ENCODE measurements around the gene SLC35G6.
"Not testable (repeated sequence)": the region's sequence is repeated elsewhere in the genome, so short reads cannot be mapped to it uniquely, and the experiment has no call there.

The SLC35G6 gene

DNA sequence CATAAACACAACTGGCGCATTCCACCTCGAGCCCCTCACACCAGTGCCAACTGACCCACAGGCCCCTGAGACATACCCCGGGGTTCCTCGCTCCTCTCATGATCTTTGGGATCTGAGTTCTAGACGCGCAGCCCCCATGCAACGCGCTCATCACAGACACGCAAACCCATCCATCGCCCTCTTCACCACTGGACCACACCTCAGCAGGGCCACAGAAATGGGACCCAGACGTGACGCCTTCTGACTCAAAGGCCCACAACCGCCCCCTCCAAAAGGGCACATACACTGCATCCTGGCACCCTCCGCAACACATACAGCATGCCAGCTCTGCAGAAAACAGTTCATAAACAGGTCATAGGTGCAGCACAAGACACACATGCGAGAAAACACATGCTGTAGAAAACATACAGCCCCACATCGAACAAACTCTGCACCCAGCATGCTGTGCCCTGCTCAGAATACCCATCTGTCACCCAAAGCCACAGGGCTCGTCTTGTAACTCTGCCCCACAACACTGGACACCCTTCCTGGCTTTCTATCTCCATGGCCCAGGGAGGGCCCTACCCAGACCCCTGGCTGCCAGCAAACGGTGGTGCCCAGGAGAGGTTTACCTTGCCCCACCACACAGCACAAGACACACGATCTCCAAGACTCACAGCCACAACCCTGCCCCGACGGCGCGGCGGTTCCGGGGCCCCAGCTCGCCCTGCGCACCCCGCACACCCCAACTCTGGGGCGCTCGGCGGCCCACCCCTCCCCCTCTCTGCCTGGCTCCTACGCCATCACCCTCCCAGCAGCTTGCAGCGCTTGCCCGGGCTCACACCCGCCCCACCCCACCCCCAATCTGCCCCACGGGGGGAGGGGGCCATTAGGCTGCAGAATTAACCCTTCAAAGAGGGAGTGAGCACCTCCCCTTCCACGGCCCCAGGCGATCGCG is 2.7 kb upstream of the SLC35G6 start:
- no peak for DNase-seq (ENCODE audit: low read depth, low spot score)

DNA sequence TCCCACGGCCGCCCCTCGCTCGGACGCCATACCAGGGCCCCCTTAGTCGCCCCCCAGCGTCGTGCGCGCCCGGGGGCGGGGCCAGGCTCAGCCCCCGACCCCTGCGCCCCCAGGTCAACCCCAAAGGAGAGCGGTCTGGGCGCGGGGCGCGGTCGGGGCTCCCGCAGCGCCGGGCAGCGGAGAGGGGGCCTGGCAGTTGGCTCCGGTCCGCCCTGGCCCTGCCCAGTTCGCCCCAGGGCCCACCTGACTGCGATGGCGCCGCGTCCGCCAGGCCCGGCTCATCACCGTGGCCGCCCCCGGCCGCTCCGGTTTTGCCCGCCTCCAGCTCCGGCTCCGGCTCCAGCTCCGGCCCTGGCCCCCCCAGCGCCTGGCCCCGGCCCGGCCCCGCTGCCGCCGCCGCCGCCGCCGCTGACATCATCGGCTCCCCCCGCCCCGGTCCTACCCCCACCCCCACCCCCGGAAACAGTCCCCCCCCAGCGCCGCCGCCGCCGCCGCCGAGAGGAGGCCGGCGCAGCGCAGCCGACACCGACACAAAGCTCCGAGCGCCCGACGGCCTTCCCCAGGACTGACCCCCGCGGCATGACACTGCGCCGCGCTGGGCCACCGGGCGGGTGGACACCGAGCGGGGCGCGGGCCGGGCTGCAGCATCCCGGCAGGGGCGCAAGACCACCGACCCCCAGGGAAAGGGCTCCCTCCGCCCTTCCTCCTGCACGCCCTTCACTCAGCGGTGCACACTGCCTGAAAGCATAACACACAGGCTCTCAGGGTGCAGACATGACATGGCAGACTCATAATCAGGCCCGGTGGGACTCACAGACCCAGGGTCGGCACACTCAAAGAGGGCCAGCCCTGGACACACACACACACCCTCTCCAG is 1.8 kb upstream of the SLC35G6 start, which contains the start of gene ZBTB4:
ZBTB4 (minus strand) TSS at position 419 of the 876 bp plus-strand sequence. CDS start 12,830 bp downstream, outside the sequence.
- DNase-seq (ENCODE audit: low read depth, low spot score) = no peak

DNA sequence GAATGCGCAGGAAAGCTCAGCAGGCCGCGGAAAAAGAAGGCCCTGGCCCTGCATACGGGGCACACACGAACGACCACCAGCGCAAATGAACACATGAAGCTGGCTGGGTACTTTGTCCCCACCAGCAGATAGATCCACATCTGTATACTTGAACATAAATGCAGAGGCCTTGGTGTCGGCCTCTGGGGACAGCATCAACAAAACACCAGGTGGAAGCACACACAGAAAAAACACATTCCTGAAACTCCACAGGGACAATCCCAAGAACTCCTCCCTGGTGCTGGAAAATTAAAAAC is 1.2 kb upstream of the SLC35G6 start:
- no peak for DNase-seq (ENCODE audit: low read depth, low spot score)

DNA sequence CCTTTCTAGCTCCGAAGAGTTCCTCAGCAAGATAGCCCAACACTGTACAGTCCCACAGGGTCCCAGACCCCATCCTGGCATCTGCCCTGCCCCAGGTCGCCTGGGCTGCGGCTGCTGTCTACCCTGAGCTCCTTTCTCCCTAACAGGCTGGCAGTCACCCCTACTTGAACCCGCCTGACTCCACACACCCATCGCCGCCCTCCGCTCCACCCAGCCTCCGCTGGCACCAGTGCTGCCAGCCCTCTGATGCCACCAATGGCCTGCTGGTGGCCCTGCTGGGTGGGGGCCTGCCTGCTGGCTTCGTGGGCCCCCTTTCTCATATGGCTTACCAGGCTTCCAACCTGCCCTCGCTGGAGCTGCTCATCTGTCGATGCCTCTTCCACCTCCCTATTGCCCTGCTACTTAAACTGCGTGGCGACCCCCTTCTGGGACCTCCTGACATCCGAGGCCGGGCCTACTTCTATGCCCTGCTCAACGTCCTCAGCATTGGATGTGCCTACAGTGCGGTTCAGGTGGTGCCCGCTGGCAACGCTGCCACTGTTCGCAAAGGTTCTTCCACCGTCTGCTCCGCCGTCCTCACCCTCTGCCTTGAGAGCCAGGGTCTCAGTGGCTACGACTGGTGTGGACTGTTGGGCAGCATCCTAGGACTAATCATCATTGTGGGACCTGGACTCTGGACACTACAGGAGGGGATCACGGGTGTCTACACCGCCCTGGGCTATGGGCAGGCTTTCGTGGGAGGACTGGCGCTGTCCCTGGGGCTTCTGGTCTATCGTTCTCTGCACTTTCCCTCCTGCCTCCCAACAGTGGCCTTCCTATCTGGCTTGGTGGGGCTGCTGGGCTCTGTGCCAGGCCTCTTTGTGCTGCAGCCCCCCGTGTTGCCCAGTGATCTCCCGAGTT is 846 bp downstream of the SLC35G6 start:
- DNase-seq (ENCODE audit: low read depth, low spot score) = not testable (repeated sequence)

DNA sequence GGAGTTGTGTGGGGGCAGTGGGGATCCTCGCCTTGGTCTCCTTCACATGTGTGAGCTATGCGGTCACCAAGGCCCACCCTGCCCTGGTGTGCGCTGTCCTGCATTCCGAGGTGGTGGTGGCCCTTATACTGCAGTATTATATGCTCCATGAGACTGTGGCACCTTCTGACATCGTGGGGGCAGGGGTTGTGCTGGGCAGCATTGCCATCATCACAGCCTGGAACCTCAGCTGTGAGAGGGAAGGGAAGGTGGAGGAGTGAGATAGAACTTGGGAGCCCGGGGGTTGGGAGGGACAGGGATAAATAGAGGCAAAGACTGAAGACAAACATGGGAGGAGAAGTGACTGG is 1.5 kb downstream of the SLC35G6 start:
- DNase-seq (ENCODE audit: low read depth, low spot score) = not testable (repeated sequence)

DNA sequence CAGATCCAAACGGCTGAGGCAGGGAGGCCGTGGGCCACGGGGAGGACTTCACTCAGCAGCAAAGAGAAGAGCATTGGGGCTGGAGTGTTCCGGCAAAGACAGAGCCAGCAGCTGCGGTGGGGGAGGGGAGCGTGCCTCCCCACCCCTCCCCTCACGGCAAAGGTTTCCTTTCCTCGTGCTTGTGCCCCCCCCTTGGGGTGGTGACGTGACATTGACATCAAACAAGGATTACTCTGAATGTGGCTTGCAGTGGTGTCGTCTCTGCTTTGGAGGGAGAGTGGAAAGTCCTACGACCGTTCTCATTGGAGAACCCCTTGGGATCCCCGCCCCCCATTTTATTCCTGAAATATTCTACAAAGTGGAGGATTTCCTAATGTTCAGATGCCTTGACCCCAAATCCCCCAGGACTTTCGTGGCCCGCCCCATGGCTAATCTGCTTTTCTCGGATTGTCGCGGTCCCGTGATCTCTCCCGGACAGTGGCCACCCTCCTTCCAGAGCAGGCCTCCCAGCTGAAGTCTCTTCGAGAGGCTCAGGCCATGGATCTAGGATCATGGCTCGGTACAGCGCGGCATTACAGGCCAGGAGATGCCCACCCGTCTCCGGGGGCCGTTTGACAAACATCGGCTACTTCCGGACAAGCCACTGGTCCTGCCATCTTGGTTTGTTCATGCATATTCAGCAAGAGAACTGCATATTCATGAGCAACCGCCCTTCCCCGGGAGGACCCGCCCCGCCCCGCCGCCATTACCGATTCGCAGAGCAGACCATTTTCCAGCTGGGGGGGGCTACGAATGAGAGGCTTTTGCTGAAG is 2.2 kb downstream of the SLC35G6 start:
- peak; percentile 76 for DNase-seq (ENCODE audit: low read depth, low spot score)

DNA sequence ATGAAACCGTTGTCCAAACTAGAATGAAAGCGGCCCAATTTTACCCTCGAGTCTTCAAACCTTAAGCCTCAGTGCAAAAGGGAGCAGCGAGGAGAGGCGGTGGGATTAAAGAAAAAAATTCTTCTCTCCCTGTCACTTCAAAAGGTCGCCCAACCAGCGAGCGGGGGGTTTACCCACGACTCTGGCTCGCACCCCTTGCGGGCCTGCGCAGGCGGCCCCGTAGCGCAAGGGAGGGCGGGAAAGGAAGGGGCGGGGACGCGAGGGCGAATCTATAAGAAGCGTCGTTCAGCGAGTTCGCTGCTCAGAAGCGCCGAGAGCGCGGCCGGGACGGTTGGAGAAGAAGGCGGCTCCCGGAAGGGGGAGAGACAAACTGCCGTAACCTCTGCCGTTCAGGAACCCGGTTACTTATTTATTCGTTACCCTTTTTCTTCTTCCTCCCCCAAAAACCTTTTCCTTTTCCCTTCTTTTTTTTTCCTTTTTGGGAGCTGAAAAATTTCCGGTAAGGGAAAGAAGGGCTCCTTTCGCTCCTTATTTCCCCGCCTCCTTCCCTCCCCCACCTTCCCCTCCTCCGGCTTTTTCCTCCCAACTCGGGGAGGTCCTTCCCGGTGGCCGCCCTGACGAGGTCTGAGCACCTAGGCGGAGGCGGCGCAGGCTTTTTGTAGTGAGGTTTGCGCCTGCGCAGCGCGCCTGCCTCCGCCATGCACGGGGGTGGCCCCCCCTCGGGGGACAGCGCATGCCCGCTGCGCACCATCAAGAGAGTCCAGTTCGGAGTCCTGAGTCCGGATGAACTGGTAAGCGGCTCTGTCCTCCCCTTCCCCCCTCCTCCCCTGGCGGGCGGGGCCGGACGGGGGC is 3.0 kb downstream of the SLC35G6 start, which contains the start of gene POLR2A:
POLR2A (plus strand) TSS at position 300 of the 852 bp plus-strand sequence.
- DNase-seq (ENCODE audit: low read depth, low spot score) = peak; percentile 95

DNA sequence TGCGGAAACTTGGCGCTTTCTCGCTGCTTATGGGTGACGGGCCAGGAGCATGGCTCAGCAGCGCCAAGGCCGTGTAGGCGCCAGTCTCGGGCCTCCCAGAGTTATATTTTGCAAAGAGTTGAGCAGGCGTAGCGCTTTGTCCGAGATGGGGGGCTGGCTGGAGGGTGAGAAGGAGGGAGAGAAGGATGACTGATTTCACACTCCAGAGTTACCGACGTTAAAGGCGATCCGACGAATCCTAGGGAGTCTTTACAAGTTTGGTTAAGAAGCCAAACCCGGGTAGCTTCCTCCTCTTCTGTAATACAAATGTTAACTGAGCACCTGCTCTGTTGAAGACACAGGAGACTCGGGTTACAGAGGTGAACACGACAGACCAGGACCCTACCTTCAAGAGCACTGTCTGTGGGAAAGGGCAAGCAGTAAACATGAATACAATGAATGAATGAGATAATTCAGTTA is 3.7 kb downstream of the SLC35G6 start:
- DNase-seq (ENCODE audit: low read depth, low spot score) = no peak

DNA sequence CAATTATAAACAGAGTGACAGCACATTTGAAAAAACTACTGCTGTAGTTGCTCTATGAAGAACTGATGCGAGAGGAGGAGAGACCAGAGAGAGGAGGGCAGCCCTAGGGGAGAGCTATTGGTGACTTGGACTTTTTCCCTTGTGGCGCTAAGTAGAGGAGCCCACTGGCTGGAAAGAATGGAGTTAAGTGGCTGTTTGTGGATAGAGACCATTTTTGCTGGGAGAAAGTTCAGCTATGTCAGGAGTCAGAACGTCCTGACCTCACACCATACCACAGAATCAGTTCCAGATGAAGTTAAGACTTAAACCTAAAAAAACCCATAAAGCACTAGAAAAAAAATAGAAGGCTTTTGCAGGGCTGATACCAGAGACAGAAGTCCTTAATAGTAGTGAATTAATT is 4.9 kb downstream of the SLC35G6 start:
- DNase-seq (ENCODE audit: low read depth, low spot score) = no peak

DNA sequence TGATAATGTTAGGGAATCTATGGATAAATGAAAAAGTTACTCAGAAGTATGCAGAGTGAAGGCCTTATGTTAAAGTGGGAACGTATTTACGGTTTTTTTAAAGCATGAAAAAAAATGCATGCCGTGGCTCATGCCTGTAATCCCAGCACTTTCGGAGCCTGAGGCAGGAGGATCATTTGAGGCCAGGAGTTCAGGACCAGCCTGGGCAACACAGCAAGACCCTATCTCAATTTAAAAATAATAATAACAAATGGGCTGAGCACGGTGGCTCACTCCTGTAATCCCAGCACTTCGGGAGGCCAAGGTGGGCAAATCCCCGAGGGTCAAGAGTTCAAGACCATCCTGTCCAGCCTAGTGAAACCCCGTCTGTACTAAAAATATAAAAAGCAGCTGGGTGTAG is 8.9 kb downstream of the SLC35G6 start:
- DNase-seq (ENCODE audit: low read depth, low spot score) = no peak

DNA sequence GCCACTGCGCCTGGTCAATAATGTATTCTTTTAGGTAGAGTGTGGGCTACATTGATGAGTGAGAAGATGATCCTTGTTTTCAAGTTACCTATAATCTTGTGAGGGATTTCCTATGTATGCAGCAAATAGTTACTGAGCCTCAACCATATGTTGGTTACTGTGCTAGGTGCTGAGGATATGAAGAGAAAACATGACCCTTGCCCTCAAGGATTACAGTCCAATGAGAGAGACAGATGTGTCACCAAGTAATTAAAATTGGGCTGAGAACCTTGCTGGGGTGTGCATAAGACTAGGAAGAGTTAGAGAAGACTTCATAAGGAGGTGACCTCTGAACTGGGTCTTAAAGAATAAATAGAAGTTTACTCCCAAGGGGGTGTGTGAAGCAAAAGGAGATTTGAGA is 10.3 kb downstream of the SLC35G6 start:
- DNase-seq (ENCODE audit: low read depth, low spot score) = no peak

DNA sequence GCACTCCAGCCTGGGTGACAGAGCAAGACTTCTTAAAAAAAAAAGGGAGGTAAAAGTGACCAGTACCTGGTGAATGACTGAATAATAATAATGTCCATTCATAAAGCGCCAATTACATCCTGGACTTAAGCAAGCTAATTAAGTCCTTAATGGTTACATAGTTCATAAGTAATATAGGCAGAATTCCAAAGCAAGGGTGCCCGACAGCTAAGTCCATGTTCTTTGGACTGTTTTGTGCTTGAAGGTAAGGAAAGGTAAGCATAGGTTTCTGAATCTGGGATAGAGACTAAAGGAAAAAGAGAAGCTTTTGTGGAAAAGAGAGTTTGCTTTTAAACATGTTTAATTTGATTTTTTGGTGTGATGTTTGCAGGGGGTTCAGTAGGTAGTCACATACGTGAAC is 12.7 kb downstream of the SLC35G6 start:
- DNase-seq (ENCODE audit: low read depth, low spot score) = no peak

DNA sequence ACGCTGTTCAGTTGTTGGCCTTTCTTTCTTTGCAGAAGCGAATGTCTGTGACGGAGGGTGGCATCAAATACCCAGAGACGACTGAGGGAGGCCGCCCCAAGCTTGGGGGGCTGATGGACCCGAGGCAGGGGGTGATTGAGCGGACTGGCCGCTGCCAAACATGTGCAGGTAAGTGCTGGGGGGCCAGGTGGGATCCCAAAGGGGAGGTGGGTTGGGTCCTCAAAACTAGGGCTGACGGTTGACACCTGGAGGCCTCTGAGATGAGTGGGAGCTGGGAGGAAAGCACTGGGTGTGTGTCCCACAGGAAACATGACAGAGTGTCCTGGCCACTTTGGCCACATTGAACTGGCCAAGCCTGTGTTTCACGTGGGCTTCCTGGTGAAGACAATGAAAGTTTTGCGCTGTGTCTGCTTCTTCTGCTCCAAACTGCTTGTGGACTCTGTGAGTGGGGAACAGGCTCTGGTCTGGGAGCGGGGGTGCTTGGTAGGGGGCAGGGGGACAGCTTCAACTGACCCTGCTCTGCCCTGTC is 14.7 kb downstream of the SLC35G6 start:
- DNase-seq (ENCODE audit: low read depth, low spot score) = no peak

DNA sequence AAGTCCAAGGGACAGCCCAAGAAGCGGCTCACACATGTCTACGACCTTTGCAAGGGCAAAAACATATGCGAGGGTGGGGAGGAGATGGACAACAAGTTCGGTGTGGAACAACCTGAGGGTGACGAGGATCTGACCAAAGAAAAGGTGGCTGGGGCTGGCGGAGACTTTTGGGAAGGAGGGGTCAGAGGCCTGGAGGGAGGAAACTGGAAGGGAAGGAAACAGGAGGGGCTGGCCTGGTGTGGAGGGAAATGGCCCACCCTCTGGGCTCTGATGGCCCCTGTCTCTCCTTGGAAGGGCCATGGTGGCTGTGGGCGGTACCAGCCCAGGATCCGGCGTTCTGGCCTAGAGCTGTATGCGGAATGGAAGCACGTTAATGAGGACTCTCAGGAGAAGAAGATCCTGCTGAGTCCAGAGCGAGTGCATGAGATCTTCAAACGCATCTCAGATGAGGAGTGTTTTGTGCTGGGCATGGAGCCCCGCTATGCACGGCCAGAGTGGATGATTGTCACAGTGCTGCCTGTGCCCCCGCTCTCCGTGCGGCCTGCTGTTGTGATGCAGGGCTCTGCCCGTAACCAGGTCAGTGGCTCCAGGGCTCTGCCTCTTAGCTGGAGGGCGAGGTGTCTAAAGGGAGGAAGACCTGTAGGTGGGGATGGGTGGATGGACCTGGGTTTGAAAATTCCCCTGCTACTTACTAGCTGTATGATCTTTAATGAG is 15.4 kb downstream of the SLC35G6 start:
- DNase-seq (ENCODE audit: low read depth, low spot score) = no peak

DNA sequence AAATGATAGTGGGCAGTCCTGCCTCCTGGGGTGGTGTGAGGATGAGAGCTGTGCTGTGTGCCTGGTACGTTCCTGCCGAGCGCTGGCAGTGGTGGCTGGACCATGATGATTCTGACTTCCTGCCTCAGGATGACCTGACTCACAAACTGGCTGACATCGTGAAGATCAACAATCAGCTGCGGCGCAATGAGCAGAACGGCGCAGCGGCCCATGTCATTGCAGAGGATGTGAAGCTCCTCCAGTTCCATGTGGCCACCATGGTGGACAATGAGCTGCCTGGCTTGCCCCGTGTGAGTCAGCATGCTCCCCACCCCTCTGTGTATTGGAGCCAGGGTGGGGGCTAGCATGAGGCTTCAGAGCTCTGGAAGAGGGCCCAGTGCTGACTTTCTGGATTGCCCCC is 16.0 kb downstream of the SLC35G6 start:
- DNase-seq (ENCODE audit: low read depth, low spot score) = no peak

DNA sequence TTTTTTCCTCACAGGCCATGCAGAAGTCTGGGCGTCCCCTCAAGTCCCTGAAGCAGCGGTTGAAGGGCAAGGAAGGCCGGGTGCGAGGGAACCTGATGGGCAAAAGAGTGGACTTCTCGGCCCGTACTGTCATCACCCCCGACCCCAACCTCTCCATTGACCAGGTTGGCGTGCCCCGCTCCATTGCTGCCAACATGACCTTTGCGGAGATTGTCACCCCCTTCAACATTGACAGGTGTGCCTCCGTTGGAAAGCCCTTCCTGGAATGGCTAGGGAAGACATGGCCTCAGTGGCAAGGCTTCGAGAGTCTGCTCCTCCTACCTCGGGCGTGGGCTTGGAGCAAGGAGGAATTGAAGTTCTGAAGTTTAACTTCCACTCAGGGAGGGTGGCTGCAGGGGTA is 16.4 kb downstream of the SLC35G6 start:
- DNase-seq (ENCODE audit: low read depth, low spot score) = no peak

DNA sequence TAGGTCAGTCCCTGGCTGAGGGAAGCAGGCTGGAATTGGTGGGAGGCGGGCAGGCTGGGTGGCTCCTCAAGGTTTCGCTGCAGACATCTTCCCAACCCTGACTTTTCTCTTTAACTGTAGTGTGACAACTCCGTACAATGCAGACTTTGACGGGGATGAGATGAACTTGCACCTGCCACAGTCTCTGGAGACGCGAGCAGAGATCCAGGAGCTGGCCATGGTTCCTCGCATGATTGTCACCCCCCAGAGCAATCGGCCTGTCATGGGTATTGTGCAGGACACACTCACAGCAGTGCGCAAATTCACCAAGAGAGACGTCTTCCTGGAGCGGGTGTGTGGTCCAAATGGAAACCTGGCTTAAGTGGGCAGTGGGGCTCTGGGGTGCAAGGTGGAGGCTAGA is 17.9 kb downstream of the SLC35G6 start:
- DNase-seq (ENCODE audit: low read depth, low spot score) = no peak

DNA sequence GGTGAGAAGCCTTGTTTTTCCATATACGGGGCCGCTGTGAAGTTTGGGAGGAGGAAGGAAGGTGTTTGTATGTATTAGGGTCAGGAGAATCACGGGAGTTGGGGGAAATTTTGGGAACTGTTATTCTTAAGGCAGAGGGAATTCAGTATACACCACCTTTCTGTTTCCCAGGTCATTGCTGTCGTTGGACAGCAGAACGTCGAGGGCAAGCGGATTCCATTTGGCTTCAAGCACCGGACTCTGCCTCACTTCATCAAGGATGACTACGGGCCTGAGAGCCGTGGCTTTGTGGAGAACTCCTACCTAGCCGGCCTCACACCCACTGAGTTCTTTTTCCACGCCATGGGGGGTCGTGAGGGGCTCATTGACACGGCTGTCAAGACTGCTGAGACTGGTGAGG is 20.5 kb downstream of the SLC35G6 start:
- DNase-seq (ENCODE audit: low read depth, low spot score) = no peak

Data from smooth muscle cell of the brain vasculature (primary cell).